ENCODE data around the gene TMEM253. TPM values are rescaled to one million over a fixed set of nuclear protein-coding genes. Genes with fewer than 3 reads are reported as not detected.

Gene TMEM253
- total and polyA plus RNA-seq, 4 donors: 0.14 to 0.25 (median 0.19) TPM; not detected in 1

DNA sequence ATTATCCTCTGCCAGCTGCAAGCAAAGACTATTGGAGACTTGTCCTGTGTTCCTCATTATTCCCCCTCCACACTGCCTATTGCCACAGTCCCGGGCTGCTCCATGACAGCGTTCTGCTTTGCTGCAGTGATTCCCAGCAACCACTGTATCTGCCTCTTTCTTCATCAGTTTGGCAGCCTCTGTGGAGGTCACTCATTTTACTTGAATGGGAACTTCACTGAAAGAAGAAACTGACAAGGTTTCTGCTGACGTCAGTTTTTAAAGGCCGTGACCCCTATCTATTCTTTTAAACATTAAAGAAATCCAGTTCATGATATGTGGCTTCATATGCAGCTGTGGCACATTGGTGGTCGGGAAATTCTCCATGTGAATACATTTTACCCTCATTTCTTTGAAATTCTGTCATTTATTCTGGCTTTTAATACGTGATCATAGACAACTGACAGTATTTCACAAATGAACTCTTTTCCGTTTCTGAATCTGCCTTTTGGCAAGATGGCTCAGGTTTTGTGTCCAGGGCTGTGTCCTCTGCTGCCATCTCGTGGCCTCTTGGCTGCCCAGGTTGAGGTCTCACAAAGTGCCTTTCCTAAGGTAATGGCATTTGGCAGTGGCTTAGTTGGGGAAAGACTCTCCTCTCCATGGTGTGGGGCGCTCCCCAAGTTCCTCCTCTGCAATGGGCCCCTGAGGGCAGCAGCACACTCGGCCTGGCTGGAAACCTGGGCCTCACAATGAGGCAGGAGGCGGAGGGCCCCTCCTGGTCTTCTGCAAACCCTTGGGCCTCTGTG lies 5.8 kb downstream of the TMEM253 start:
- Histone ChIP-seq H3K4me3 (ENCODE audit: low read depth in 1 of 3, low read length in 3 of 3) (peak overlapping the region in 1 of 3 donors; percentile 15), H3K4me1 (ENCODE audit: control insufficient read depth in 4 of 4, insufficient read depth in 4 of 4, low read length in 3 of 4) (peaks cover 8 to 48% (median 41%) of the 10 kb centered on the region in 4 donors), H3K27ac (ENCODE audit: low read depth in 1 of 2, low read length in 2 of 2) (peak overlapping the region; percentile 63 to 79), H3K9ac (ENCODE audit: low read depth in 1 of 2, low read length in 2 of 2) (peak overlapping the region in 1 of 2 donors; percentile 9), H3K36me3 (ENCODE audit: control insufficient read depth in 4 of 4, insufficient read depth in 3 of 4, low read depth in 1 of 4, low read length in 3 of 4) (no peaks in the 10 kb centered on the region), H3K9me3 (ENCODE audit: control insufficient read depth in 4 of 4, low read length in 3 of 4) (no peaks in the 10 kb centered on the region), H3K27me3 (ENCODE audit: control insufficient read depth in 4 of 4, insufficient read depth in 4 of 4, low read length in 3 of 4) (no peaks in the 10 kb centered on the region)
- TF ChIP-seq TAF1 (conservative IDR thresholded peaks at IDR 0.05) (no peak), GABPA (IDR thresholded peaks at IDR 0.05 in 1 of 2, conservative IDR thresholded peaks at IDR 0.05 in 1 of 2) (no peak), SP1 (IDR thresholded peaks at IDR 0.05) (peak; percentile 62), YY1 (IDR thresholded peaks at IDR 0.05) (peak; percentile 96), RXRA (IDR thresholded peaks at IDR 0.05) (peak; percentile 58 to 80), NR2F2 (IDR thresholded peaks at IDR 0.05) (peak; percentile 79), HNF4G (IDR thresholded peaks at IDR 0.05) (no peak), HNF4A (conservative IDR thresholded peaks at IDR 0.05) (peak; percentile 24 to 48), JUND (IDR thresholded peaks at IDR 0.05) (peak; percentile 7 to 41), RAD21 (IDR thresholded peaks at IDR 0.05) (peak; percentile 90 to 93)
- TF ChIP-seq, protein P1, sequence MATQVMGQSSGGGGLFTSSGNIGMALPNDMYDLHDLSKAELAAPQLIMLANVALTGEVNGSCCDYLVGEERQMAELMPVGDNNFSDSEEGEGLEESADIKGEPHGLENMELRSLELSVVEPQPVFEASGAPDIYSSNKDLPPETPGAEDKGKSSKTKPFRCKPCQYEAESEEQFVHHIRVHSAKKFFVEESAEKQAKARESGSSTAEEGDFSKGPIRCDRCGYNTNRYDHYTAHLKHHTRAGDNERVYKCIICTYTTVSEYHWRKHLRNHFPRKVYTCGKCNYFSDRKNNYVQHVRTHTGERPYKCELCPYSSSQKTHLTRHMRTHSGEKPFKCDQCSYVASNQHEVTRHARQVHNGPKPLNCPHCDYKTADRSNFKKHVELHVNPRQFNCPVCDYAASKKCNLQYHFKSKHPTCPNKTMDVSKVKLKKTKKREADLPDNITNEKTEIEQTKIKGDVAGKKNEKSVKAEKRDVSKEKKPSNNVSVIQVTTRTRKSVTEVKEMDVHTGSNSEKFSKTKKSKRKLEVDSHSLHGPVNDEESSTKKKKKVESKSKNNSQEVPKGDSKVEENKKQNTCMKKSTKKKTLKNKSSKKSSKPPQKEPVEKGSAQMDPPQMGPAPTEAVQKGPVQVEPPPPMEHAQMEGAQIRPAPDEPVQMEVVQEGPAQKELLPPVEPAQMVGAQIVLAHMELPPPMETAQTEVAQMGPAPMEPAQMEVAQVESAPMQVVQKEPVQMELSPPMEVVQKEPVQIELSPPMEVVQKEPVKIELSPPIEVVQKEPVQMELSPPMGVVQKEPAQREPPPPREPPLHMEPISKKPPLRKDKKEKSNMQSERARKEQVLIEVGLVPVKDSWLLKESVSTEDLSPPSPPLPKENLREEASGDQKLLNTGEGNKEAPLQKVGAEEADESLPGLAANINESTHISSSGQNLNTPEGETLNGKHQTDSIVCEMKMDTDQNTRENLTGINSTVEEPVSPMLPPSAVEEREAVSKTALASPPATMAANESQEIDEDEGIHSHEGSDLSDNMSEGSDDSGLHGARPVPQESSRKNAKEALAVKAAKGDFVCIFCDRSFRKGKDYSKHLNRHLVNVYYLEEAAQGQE (IDR thresholded peaks at IDR 0.05): peak; percentile 24
- TF ChIP-seq, protein P2, sequence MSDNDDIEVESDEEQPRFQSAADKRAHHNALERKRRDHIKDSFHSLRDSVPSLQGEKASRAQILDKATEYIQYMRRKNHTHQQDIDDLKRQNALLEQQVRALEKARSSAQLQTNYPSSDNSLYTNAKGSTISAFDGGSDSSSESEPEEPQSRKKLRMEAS (IDR thresholded peaks at IDR 0.05): no peak
- TF ChIP-seq, protein P3, sequence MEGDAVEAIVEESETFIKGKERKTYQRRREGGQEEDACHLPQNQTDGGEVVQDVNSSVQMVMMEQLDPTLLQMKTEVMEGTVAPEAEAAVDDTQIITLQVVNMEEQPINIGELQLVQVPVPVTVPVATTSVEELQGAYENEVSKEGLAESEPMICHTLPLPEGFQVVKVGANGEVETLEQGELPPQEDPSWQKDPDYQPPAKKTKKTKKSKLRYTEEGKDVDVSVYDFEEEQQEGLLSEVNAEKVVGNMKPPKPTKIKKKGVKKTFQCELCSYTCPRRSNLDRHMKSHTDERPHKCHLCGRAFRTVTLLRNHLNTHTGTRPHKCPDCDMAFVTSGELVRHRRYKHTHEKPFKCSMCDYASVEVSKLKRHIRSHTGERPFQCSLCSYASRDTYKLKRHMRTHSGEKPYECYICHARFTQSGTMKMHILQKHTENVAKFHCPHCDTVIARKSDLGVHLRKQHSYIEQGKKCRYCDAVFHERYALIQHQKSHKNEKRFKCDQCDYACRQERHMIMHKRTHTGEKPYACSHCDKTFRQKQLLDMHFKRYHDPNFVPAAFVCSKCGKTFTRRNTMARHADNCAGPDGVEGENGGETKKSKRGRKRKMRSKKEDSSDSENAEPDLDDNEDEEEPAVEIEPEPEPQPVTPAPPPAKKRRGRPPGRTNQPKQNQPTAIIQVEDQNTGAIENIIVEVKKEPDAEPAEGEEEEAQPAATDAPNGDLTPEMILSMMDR (IDR thresholded peaks at IDR 0.05; ENCODE audit: low read depth, low read length, missing input control): peak; percentile 92
- WGBS: 9% methylated on average over 11 of the region's 11 CpGs
- peak; percentile 86 for DNase-seq (ENCODE audit: low spot score)

DNA sequence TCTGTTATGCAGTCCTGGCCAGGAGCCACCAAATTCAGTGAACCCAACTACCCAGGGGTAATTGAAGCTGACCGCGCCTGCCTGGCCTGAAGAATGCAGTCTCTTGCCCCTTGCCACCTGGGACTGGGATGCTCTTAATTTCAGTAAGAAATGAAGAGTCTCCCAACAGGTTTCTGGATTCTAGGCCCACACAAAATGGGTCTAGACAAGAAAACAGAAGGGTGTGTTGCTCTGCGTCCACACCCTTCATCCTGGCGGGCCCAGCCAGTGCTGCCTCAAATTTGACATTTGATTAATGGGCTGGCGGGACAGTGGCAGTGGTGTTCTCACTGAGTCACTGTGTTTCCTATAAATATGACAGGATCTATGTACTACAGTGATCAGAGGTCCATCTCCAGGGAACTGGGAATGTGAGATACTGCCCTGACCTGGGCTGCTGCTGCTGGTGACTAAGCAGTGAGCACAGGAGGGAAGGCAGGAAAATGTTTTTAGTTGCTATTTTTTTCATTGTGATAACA lies 6.5 kb downstream of the TMEM253 start:
- 60% methylated on average over 5 of the region's 5 CpGs for WGBS
- no peak for DNase-seq (ENCODE audit: low spot score)
- H3K36me3 ChIP-seq (ENCODE audit: control insufficient read depth in 4 of 4, insufficient read depth in 3 of 4, low read depth in 1 of 4, low read length in 3 of 4): no peaks in the 10 kb centered on the region
- H3K9ac ChIP-seq (ENCODE audit: low read depth in 1 of 2, low read length in 2 of 2): no peak overlapping the region
- no peaks in the 10 kb centered on the region for H3K9me3 ChIP-seq (ENCODE audit: control insufficient read depth in 4 of 4, low read length in 3 of 4)
- H3K4me3 ChIP-seq (ENCODE audit: low read depth in 1 of 3, low read length in 3 of 3): no peak overlapping the region
- H3K27ac ChIP-seq (ENCODE audit: low read depth in 1 of 2, low read length in 2 of 2): peak overlapping the region; percentile 63 to 79
- H3K27me3 ChIP-seq (ENCODE audit: control insufficient read depth in 4 of 4, insufficient read depth in 4 of 4, low read length in 3 of 4): no peaks in the 10 kb centered on the region
- peaks cover 8 to 47% (median 41%) of the 10 kb centered on the region in 4 donors for H3K4me1 ChIP-seq (ENCODE audit: control insufficient read depth in 4 of 4, insufficient read depth in 4 of 4, low read length in 3 of 4)
- no peak for TF ChIP-seq TAF1 (conservative IDR thresholded peaks at IDR 0.05)
- TF ChIP-seq RXRA (IDR thresholded peaks at IDR 0.05): no peak
- TF ChIP-seq NR2F2 (IDR thresholded peaks at IDR 0.05): no peak
- no peak for TF ChIP-seq HNF4G (IDR thresholded peaks at IDR 0.05)
- TF ChIP-seq SP1 (IDR thresholded peaks at IDR 0.05): no peak
- no peak for TF ChIP-seq FOXA2 (IDR thresholded peaks at IDR 0.05)
- TF ChIP-seq, protein P1 (IDR thresholded peaks at IDR 0.05): no peak
- TF ChIP-seq EGR1 (IDR thresholded peaks at IDR 0.05; ENCODE audit: low read depth in 2 of 2): no peak
- TF ChIP-seq, protein P3 (IDR thresholded peaks at IDR 0.05; ENCODE audit: low read depth, low read length, missing input control): no peak
- TF ChIP-seq, protein P2 (IDR thresholded peaks at IDR 0.05): no peak

Data from liver (tissue), 9 donors.